Activated CD4-positive, alpha-beta T cell treated with anti-CD3 and anti-CD28 coated beads for 48 hours (primary cell): ENCODE measurements around the gene EPC2.
A peak's percentile ranks its signal among the peaks of the same experiment; 100 is the strongest.
"Not testable (repeated sequence)": the region's sequence is repeated elsewhere in the genome, so short reads cannot be mapped to it uniquely, and the experiment has no call there.

ENCODE experiments used
- DNase-seq: peaks from one replicate; pipeline ENCODE4 v3.0.0-alpha.2; 2020

EPC2 gene

DNA sequence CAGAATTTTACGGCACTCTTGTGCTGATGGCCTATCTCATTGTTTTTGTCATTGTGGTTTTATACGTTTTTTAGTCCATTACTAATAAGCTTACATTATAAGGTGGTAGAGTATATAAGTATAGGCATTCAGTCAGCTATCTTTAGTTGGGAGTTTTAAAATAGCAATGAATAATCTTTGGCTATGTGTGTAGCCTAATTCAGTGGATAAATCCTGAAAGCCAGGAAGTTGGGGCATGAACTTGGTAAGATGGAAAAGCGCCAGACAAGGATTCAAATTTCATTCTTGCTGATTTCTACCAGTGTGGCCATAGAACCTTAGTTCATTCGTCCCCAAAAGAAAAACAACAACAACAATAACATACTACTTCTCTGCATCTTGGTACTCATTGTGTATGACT, 31.2 kb downstream of the EPC2 start:
- no peak for DNase-seq

DNA sequence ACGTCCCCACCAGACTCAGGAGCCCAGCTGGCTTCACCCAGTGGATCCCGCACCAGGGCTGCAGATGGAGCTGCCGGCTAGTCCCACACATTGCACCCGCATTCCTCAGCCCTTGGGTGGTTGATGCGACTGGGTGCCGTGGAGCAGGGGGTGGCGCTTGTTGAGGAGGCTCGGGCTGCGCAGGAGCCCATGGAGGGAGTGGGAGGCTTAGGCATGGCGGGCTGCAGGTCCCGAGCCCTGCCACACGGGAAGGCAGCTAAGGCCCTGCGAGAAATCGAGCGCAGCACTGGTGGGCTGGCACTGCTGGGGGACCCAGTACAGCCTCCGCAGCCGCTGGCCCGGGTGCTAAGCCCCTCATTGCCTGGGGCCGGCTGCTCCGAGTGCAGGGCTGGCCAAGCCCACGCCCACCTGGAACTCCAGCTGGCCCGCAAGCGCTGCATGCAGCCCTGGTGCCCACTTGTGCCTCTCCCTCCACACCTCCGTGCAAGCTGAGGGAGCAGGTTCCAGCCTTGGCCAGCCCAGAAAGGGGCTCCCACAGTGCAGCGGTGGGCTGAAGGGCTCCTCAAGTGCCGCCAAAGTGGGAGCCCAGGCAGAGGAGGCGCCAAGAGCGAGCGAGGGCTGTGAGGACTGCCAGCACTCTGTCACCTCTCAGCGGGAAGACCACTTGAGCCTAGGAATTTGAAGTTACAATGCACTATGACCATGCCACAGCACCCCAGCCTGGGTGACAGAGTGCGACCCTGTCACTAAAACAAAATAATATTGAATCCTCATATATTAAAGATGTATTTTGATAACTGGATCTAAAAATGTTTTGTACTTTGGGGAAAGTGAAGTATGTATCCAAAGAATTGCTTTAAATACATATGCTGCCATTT, 34.0 kb downstream of the EPC2 start:
- DNase-seq: not testable (repeated sequence)

DNA sequence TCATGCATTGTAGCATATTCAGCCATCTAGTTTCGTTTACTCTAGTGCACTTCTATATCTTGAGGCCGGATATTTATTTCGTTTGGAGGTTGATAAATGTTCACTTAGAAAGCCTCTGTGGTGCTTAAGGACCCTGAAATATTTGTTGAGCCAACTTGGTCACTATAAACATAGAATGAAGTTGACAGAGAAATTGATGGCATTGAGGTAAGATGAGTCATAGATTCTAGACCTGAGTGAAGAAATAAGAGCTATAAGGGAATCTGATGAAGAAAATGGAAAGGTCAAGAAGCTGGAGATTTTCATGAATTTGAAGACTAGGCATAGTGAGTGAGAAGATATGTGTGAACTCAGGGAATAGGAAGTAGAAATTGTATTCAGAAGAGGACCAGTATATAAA, 35.9 kb downstream of the EPC2 start:
- DNase-seq: no peak

DNA sequence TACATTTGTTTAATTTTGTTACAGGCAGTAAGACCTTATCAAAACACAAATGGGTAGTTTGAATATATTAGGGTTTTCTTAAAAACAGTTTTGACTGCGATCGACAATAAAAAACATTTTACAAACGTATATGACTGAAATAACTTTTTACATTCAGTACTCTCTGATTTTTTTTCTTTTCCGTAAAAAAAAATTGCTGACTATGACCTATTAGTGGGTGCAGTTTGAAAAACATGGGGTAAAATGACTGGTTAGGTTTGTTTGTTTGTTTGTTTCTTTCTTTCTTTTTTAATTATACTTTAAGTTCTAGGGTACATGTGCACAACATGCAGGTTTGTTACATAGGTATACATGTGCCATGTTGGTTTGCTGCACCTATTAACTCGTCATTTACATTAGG, 36.9 kb downstream of the EPC2 start:
- no peak for DNase-seq

DNA sequence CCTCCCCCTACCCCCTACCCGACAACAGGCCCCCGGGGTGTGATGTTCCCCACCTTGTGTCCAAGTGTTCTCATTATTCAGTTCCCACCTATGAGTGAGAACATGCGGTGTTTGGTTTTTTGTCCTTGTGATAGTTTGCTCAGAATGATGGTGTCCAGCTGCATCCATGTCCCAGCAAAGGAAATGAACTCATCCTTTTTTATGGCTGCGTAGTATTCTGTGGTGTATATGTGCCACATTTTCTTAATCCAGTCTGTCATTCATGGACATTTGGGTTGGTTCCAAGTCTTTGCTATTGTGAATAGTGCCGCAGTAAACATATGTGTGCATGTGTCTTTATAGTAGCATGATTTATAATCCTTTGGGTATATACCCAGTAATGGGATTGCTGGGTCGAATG, 37.3 kb downstream of the EPC2 start:
- DNase-seq: not testable (repeated sequence)

DNA sequence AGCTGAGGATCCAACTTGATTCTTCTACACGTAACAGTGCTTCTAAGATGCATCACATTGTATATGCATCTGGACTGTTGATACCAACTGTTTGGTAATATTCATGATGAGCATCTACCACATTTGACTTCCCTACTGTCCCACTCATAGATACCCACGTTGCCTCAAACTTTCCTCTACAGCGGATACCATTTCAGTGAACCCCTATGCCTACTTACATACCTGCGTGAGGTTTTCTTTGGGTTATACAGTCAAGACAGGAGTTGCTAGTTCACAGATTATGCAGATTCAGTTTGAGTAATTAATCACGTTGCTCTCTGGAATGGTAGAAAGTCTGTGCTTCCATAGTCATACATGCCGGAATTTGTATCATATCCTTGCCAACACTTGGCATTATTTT, 40.0 kb downstream of the EPC2 start:
- no peak for DNase-seq

DNA sequence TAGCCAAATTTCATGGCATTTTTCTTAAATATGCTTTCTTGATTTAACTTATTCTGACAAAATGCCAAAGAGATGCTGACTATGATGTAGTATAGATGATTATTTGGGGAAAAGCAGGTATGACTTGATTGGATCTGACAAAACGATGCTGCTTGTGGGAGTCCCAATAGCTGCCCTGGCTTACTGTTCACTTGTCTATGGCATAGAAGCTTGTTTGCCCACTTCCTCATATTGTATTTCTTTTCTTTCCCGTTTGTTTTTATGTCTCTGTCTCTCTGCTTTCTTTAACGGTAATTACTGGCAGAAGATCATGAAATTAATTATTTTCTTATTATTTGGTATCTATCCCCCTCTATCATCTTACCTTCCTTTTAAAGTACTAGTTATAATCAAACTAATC, 43.0 kb downstream of the EPC2 start:
- DNase-seq: no peak

DNA sequence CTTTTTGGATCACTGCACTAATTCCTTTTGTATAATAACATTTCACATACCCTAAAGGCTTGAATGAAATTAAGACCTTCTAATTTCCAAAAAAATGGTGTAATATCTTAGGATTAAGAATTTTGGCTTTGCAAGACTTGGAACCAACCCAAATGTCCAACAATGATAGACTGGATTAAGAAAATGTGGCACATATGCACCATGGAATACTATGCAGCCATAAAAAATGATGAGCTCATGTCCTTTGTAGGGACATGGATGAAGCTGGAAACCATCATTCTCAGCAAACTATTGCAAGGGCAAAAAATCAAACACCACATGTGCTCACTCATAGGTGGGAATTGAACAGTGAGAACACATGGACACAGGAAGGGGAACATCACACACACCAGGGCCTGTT, 43.5 kb downstream of the EPC2 start:
- not testable (repeated sequence) for DNase-seq

DNA sequence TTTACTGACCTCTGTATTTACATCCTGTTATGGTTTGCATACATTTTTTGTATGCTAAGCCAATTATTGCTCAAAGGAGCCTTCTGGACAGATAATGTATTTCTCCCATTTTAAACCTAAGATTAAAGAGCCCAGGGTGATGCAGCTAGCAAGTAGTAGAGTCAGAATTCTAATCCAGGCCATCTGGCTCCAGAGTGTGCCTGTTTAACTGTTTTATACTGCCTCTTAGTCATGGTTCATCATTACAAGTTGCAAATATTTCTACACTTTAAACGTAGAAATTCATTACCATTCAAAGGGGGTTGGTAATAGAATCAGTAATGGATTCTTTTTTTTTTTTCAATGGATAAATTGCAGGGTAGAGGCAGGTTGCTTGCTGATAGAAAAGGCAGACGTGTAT, 52.4 kb downstream of the EPC2 start:
- no peak for DNase-seq

DNA sequence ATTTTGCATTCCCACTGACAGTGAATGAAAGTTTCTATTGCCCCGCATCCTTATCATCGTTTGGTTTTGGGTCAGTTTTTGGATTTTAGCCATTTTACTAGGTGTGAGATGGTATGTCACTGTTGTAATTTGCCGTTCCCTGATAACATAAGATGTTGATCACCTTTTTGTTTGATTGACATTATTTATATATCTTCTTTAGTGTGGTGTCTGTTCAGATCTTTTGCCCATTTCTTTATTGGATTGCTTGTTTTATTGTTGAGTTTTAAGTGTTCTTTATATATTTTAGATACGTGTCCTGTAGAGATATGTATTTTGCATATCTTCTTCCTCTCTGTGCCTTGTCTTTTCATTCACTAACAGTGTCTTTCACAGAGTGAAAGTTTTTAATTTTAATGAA, 55.3 kb downstream of the EPC2 start:
- no peak for DNase-seq

DNA sequence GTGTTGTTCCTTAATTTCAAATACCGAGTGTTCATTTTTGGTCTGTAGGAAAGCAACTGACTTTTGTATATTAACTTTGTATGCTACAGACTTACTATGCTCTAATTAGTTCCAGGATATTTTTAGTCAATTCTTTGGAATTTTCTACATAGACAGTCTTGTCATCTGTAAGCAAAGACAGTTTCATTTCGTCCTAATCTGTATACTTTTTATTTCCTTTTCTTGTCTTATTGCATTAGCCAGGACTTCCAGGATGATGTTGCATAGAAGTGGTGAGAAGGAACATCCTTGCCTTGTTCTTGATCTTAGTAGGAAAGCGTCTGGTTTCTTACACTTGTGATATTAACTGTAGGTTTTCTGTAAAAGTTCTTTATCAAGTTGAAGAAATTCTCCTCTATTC, 56.5 kb downstream of the EPC2 start:
- no peak for DNase-seq

DNA sequence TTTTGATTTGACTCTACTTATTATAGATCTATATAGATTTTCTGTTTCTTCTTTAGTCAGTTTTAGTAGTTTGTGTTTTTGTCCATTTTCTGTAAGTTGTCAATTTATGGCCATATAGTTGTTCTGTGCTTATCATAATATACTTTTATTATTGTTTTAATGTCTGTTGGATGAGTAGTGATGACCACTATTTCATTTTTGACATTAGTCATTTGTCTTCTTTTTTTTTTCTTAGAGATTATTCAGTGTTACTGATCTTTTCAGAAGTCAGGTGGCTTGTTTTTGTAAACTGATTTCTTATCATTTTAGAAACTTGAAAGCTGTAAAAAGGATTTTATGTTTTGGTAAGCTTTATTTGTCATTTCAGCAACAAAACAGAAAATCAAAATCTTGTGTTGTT, 57.3 kb downstream of the EPC2 start:
- no peak for DNase-seq

DNA sequence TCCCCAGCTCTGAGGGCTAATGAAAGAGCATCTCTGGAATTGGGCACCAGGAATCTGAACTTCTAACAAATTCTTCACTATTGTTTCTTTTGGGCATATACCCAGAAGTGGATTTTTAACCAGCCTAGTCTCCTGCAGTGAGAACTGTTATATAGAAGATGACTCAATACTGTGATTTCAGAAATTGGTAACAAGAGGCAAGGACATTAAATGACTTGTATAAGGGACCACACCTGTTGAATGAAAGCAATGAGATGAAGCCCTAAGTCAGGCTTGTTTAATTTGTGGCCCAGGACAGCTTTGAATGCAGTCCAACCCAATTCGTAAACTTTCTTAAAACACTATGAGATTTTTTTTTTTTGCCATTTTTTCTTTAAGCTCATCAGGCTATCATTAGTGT, 57.9 kb downstream of the EPC2 start:
- DNase-seq: no peak

DNA sequence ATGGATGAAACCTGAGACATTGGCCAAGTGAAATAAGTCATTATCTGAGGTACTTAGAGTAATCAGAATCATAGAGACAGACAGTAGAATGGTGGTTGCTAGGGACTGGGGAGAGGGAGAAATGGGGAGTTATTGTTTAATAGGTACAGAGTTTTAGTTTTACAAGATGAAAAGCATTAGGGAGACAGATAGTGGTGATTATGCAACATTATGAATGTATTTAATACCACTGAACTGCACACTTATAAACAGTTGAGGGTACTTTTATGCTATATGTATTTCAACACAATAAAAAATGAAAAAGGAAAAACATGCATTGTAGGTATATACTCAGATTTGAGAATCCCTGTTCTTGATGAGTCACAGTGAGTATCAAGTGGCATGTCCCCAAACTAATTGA, 59.7 kb downstream of the EPC2 start:
- DNase-seq: no peak

DNA sequence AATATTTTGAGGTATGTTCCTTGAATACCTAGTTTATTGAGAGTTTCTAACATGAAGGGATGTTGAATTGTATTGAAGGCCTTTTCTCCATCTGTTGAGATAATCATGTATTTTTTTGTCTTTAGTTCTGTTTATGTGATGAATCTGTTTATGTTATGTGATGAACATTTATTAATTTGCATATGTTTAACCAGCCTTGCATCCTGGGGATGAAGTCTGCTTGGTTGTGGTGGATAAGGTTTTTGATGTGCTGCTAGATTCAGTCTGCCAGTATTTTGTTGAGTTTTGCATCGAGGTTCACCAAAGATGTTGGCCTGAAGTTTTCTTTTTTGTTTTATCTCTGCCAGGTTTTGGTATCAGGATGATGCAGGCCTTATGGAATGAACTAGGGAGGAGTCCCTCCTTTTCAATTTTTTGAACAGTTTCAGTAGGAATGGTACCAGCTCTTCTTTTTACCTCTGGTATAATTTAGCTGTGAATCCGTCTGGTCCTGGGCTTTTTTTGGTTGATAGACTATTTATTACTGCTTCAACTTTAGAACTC, 71.9 kb downstream of the EPC2 start:
- DNase-seq: no peak

DNA sequence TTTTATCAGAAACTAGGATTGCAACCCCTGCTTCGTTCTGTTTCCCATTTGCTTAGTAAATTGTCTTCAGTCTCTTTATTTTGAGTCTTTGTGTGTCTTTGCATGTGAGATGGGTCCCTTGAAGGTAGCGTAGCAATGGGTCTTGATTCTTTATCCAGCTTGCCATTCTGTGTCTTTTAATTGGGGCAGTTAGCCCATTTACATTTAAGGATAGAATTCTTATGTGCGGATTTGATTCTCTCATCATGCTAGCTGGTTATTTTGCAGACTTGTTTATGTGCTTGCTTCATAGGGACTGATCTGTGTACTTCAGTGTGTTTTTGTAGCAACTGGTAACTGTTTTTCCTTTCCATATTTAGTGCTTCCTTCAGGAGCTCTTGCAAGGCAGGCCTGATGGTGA, 73.5 kb downstream of the EPC2 start:
- no peak for DNase-seq

DNA sequence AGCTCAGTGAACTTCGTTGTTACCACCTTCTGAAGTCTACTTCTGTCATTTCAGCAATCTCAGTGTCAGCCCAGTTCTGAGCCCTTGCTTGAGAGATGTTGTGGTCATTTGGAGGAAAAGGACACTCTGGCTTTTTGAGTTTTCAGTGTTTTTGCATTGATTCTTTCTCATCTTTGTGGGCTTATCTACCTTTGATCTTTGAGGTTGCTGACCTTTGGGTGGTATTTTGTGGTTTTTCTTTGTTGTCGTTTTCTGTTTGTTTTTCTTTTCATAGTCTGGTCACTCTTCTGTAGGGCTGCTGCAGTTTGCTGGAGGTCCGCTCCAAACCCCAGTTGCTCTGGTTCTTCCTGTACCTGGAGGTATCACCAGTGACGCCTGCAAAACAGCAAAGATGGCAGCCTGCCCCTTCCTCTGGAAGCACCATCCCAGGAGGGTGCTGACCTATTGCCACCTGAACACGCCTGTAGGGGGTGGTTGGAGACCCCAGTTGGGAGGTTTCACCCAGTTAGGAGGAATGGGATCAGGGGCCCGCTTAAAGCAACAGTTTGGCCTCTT, 74.7 kb downstream of the EPC2 start:
- no peak for DNase-seq

DNA sequence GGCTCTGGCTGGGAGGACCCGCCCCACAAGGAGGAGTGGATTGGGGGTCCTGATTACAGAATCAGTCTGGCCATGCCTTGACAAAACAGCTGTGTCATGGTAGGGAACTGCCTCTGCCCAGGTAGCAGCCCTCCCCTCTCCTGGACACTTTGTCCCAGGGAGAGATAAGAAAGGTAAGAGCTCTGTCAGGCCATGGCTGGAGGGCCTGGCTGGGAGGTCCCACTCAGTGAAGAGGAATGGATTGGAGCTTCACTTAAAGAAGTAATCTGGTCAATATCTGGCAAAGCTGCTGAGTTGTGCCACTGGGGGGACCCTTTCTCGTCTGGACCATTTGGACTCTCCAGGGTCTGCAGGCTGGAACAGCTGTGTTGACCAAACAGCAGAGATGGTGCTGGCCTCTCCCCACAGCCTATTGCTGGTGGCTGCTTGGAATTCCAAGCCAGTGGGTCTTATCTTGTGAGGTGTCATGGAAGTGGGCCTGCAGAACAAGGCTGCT, 75.4 kb downstream of the EPC2 start:
- no peak for DNase-seq

DNA sequence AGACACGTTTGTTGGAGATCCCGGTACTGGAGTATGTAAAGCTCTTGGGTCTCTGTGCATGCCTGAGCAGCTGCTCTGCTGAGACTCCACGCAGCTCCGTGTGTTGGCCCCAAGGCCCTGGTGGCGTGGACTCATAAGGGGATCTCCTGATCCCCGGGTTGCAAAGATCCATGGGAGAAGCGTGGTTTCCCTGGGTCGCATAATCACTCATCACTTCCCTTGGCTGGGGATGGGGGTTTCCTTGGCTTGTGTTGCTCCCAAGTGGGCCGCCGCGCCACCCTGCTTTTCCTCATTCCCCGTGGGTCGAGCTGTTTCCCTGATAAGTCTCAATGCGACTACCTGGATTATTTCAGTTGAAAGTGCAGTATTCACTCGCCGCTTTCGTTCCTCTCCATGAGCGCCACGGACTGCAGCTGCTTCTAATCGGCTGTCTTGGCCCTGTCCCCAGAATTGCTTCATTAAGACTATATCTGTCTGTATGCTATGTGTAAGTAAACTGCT, 76.0 kb downstream of the EPC2 start:
- peak; percentile 15 for DNase-seq

DNA sequence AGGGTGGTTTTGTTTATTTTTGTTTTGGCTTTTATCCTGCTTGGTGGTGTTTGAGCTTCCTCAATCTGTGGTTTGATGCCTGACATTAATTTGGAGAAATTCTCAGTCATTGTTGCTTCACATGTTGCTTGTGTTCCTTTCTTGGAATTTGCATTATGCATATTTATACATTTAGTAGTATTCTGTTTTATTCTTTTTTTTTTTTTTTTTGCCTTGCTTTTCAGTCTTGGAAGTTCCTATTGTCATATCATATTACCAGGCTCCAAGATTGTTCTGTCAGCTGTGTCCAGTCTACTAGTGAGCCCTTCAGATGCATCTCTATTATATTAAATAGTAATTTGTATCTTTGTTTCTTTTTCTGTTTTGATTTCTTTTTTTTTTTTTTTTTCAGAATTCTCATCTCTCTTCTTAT, 77.0 kb downstream of the EPC2 start:
- DNase-seq: no peak

DNA sequence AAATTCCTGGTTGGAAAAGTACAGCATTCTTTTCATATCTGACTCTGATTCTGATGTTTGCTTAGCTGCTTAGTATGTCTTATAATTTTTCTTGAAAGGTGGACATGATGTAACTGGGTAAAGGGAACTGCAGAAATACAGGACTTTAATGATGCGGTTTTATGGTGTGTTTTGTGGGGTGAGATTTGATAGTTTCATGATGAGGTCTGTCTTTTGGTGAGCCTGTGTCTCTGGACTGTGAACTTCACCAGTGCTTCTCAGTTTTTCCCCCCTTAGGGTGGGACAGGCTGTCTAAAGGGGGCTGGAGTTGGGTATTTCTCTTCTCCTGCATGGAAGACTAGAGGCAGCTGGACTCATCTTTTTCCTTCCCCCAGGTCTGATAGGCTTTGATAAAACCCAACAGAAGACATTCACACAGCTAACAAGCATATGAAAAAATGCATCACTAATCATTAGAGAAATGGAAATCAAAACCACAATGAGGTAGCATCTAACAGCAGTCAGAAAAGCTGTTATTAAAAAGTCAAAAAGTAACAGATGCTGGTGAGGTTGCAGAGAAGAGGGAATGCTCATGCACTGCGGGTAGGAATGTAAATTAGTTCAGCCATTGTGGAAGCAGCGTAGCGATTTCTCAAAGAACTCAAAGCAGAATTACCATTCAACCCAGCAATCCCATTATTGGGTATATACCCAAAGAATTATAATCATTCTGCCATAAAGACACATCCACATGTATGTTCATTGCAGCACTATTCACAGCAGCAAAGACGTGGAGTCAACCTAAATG, 77.6 kb downstream of the EPC2 start:
- DNase-seq: no peak

DNA sequence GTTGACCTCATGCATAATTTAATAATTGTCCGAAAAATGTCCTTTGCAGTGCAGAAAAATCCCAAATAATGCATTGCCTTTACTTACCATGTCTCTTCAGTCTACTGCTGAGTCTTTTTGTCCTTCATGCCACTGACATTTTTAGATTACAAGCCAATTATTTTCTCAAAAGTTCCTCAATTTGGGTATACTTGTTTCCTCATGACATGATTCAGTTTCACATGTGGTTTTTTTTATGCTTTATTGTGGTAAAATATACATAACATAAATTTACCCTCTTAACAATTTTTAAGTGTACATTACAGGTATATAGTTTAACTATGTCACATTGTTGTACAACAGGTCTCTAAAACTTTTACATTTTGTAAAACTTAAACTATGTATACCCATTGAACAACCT, 81.0 kb downstream of the EPC2 start:
- DNase-seq: no peak

DNA sequence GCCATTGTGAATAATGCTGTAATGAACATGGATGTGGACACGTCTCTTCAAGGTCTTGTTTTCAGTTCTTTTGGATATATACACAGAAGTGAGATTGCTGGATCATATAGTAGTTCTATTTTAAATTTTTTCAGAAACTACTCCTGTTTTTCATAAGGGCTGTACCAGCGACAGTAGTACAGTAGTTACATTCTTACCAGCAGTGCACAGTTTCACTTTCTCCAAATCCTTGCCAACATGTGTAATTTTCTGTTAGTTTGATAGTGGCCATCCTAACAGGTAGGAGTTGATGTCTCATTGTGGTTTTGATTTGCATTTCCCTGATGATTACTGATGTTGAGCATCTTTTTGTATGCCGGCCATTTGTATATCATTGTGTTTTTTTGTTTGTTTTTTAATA, 81.7 kb downstream of the EPC2 start:
- no peak for DNase-seq
